Panc1 (cell line): ENCODE measurements around the gene TMOD1. TPM values are rescaled to one million over a fixed set of nuclear protein-coding genes. Genes with fewer than 3 reads are reported as not detected.

ENCODE experiments used
- ATAC-seq: fragments of 200-7000 bp; cut with Tn5 transposase; 2 replicates; pipeline ENCODE4 v1.9.1; 2020; ENCODE audit warnings: mild to moderate bottlenecking, moderate library complexity
- BruUV-seq: library from RNA; stranded (reverse); fragments of 400-500 nt; replicated peaks from 2 replicates; lab custom pipeline; 2021; lab: Mats Ljungman, UMichigan
- CTCF ChIA-PET: fragments of 300-600 bp; sonication (Branson Sonifier 250); formaldehyde crosslinking; loops from one replicate; lab custom pipeline; 2022; ENCODE audit warnings: antibody characterized with exemption; lab: Charles Lee
- POLR2A ChIA-PET: fragments of 300-600 bp; sonication (Branson Sonifier 250); formaldehyde crosslinking; loops from one replicate; lab custom pipeline; 2022; ENCODE audit warnings: antibody characterized with exemption; lab: Charles Lee
- DNase-seq: peaks from one replicate; pipeline ENCODE4 v3.0.0-alpha.2; 2010; ENCODE audit warnings: low read depth, low spot score
- H3K27ac ChIP-seq: 2 replicates; pipeline ENCODE4 v1.5.1; 2011; ENCODE audit warnings: mild to moderate bottlenecking, low read length, inconsistent platforms
- H3K27me3 ChIP-seq: fragments of 200-500 bp; sonication (Bioruptor generic); 2 replicates; pipeline ENCODE4 v1.6.0; 2014; ENCODE audit warnings: low read length, inconsistent platforms; ENCODE audit not compliant: control insufficient read depth, insufficient read depth
- H3K36me3 ChIP-seq: fragments of 200-500 bp; sonication (Bioruptor generic); 2 replicates; pipeline ENCODE4 v1.5.1; 2014; ENCODE audit warnings: inconsistent platforms, mild to moderate bottlenecking, low read length, moderate library complexity; ENCODE audit not compliant: control insufficient read depth, insufficient read depth
- H3K4me1 ChIP-seq: 2 replicates; pipeline ENCODE4 v1.5.1; 2011; ENCODE audit warnings: inconsistent platforms, mild to moderate bottlenecking, low read length, moderate library complexity; ENCODE audit not compliant: control insufficient read depth, insufficient read depth
- H3K4me3 ChIP-seq, 2 experiments: 2 replicates each; pipeline ENCODE4 v1.5.1; 2011 to 2012; ENCODE audit warnings: low read depth in 2 of 2, low read length in 2 of 2, mild to moderate bottlenecking in 2 of 2, inconsistent platforms in 1 of 2, moderate library complexity in 1 of 2
- H3K9me3 ChIP-seq: fragments of 200-500 bp; sonication (Bioruptor generic); 2 replicates; pipeline ENCODE4 v1.5.1; 2014; ENCODE audit warnings: low read depth, mild to moderate bottlenecking, inconsistent platforms, low read length, moderate library complexity; ENCODE audit not compliant: control insufficient read depth, insufficient read depth
- CTCF ChIP-seq: fragments of 450-650 bp; IDR thresholded peaks from 2 replicates; pipeline ENCODE4 v1.5.1; 2017; ENCODE audit warnings: mild to moderate bottlenecking
- POLR2AphosphoS5 ChIP-seq: IDR thresholded peaks from 2 replicates; pipeline ENCODE4 v1.6.1; 2012; ENCODE audit warnings: mild to moderate bottlenecking, low read depth, low read length, moderate library complexity
- REST ChIP-seq, 2 experiments: IDR thresholded peaks; 2 replicates each; pipeline ENCODE4 v1.6.1; 2011 to 2012; ENCODE audit warnings: low read depth in 2 of 2, control low read depth in 1 of 2, low read length in 1 of 2, mild to moderate bottlenecking in 1 of 2, moderate library complexity in 1 of 2; ENCODE audit not compliant: insufficient read depth in 1 of 2
- SIN3A ChIP-seq: IDR thresholded peaks from 2 replicates; pipeline ENCODE4 v1.6.1; 2012; ENCODE audit warnings: low read depth, mild to moderate bottlenecking, low read length, moderate library complexity, borderline replicate concordance; ENCODE audit not compliant: insufficient read depth
- TCF7L2 ChIP-seq: IDR thresholded peaks from 2 replicates; pipeline ENCODE4 v1.6.1; 2011; ENCODE audit warnings: mild to moderate bottlenecking, low read depth, low read length, inconsistent platforms
- in situ Hi-C: cut with HindIII; loops from 2 replicates; pipeline ENCODE4 v1.10.0; 2016; ENCODE audit warnings: low sequenced_read_pairs, low pct_unique_long_range_greater_than_20kb
- intact Hi-C: fragments of 100-400 bp; cut with micrococcal nuclease; formaldehyde crosslinking; loops from one replicate; pipeline ENCODE4 v1.10.0; 2022; ENCODE audit not compliant: unreplicated experiment
- total RNA-seq: library from RNA; stranded (reverse); gene quantifications from one replicate; pipeline ENCODE4 v1.2.1, GENCODE V29; 2021; ENCODE audit not compliant: unreplicated experiment

TMOD1 gene
- total RNA-seq, 1 experiment from 2014 or later, result 1.4 TPM

GRCh38 chr9:97568461-97569275, 67.2 kb downstream of the TMOD1 start:
- in situ Hi-C loops (no loop called here), intact Hi-C loops (no loop called here)
- ATAC-seq (no peak), DNase-seq (no peak)
- H3K27me3 ChIP-seq, result no peaks in the 10 kb centered on the region
- BruUV-seq, result no TSS peak
- H3K9me3 ChIP-seq, result no peaks in the 10 kb centered on the region
- H3K36me3 ChIP-seq, result no peaks in the 10 kb centered on the region
- no peak overlapping the region for H3K4me3 ChIP-seq
- no peak overlapping the region for H3K27ac ChIP-seq
- H3K4me1 ChIP-seq, result 0 out of 2 replicates have a peak, but pooled peaks cover 4% of the 10 kb centered on the region
- POLR2A ChIA-PET, result no interaction called here
- CTCF ChIA-PET, result no interaction called here
- TF ChIP-seq SIN3A (no peak), CTCF (no peak), TCF7L2 (no peak), REST (IDR thresholded peaks at IDR 0.05; ENCODE audit: insufficient read depth in 1 of 2, low read depth in 2 of 2, low read length in 1 of 2) (no peak)

GRCh38 chr9:97570899-97571298, 69.4 kb downstream of the TMOD1 start:
- no TSS peak for BruUV-seq
- POLR2A ChIA-PET, result no interaction called here
- DNase-seq (no peak), ATAC-seq (no peak)
- Histone ChIP-seq H3K9me3 (no peaks in the 10 kb centered on the region), H3K4me3 (no peak overlapping the region), H3K4me1 (no peaks in the 10 kb centered on the region), H3K36me3 (no peaks in the 10 kb centered on the region), H3K27ac (no peak overlapping the region), H3K27me3 (no peaks in the 10 kb centered on the region)
- intact Hi-C loops (no loop called here), in situ Hi-C loops (no loop called here)
- TF ChIP-seq CTCF, result no peak
- TF ChIP-seq TCF7L2, result no peak
- no peak for TF ChIP-seq REST (IDR thresholded peaks at IDR 0.05; ENCODE audit: insufficient read depth in 1 of 2, low read depth in 2 of 2, low read length in 1 of 2)
- TF ChIP-seq POLR2AphosphoS5, result no peak
- no peak for TF ChIP-seq SIN3A
- CTCF ChIA-PET, result interaction anchor here (0.6 kb wide), 1 partner anchor 485 kb away, joined by 3 read pairs; the partner anchor contains the start of gene NANS
